Activated gamma-delta T cell (primary cell): ENCODE results near the gene FRMD8.

Source experiments
- DNase-seq: peaks from one replicate; lab custom pipeline; 2025; lab: John Stamatoyannopoulos, UW
- total RNA-seq, 2 donors: gene quantifications; one replicate each; lab custom pipeline; 2026; lab: John Stamatoyannopoulos, UW

The FRMD8 gene, protein sequence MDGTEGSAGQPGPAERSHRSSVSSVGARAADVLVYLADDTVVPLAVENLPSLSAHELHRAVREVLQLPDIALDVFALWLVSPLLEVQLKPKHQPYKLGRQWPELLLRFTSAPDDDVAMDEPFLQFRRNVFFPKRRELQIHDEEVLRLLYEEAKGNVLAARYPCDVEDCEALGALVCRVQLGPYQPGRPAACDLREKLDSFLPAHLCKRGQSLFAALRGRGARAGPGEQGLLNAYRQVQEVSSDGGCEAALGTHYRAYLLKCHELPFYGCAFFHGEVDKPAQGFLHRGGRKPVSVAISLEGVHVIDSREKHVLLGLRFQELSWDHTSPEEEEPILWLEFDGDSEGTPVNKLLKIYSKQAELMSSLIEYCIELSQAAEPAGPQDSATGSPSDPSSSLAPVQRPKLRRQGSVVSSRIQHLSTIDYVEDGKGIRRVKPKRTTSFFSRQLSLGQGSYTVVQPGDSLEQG
- total RNA-seq: 80.8 to 97.4 reads per million in 2 donors

DNA sequence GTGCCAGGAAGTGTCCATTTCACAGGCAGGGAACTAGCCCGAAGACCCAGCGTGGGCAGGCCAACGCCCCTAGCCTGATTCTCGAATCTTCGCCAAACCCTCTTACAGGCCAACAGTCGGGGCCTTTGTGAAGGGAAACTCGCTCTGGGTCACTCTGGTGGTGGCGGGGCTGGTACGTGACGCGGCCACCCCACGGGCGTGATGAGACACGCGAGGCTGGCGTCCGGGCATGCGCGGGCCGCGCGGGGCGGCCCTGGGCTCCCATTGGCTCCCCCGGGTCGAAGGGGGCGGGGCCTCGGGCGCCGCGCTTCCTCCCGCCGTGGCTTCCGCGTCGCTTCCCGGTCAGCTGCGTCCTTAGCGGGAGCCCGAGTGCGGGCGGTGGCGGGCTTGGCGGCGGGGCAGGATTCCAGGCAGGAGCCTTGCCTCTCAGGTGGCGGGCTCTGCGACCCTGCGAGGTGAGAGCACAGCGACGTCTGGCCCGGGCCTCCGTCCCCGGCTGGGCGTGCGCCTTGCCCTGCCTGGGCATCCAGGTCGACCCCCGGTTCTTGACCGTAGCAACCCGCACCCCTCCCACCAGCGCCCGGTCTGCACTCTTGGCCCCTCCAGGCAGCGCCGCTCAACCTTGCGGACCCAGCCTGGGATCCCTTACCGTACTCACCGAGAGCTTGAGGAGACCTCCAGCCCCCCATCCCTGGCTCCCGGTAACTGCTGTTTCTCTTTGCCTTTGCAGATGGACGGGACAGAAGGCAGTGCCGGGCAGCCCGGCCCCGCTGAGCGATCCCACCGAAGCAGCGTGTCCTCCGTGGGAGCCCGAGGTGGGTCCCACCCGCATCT, at the start of gene FRMD8:
TSS of gene FRMD8 (plus strand) at position 331 of the 834 bp plus-strand sequence. CDS start at position 731, 400 bp downstream.
- peak; percentile 90 for DNase-seq

DNA sequence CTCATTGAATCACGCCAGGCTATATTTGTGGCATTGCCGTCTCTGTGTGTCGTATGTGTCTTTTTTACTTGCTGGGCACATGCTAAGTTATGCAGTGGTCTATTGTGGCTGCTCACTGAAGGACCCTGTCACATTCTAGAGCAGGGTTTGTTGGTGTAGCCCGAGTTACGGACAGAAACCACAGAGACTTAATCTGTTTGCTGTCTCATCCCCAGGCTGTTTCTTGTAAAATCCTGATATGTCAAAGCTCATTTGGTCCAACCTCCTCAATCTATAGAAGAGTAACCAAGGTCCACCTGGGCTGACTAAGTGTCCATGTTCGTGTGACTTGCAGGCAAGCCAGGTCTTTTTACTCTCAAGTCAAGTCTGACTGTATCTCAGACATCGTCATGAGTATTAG, 47.8 kb upstream of the FRMD8 start:
- DNase-seq: no peak

DNA sequence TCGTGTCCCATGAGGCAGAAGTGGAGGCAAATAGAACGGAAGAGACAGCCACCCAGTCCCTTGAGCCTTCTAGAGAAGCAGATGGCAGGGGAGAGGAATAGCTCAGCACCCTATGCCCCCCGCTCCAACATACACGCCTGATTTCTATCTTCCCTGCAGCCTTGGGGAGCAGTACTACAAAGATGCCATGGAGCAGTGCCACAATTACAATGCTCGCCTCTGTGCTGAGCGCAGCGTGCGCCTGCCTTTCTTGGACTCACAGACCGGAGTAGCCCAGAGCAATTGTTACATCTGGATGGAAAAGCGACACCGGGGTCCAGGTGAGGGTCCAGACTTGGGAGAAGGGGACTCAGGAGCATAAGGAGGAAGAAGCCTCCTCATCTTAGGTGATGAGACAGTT, 46.2 kb upstream of the FRMD8 start:
- DNase-seq: no peak

GRCh38 chr11:65341856-65342255, 44.6 kb upstream of the FRMD8 start:
- DNase-seq: no peak

DNA sequence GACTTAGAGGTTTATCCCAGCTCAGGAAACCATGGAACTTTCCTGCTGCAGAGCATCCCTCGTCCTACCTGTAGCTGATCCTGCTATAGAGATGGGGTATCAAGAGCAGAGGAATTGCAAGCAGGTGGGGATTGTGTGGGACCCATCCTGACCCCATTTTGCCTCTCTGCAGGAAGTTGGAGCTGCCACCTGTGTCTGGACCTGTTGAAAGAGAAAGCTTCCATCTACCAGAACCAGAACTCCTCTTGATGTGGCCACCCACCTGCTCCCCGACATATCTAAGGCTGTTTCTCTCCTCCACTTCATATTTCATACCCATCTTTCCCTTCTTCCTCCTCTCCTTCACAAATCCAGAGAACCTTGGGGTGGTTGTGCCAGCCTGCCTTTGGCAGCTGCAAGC, 34.9 kb upstream of the FRMD8 start:
- no peak for DNase-seq

DNA sequence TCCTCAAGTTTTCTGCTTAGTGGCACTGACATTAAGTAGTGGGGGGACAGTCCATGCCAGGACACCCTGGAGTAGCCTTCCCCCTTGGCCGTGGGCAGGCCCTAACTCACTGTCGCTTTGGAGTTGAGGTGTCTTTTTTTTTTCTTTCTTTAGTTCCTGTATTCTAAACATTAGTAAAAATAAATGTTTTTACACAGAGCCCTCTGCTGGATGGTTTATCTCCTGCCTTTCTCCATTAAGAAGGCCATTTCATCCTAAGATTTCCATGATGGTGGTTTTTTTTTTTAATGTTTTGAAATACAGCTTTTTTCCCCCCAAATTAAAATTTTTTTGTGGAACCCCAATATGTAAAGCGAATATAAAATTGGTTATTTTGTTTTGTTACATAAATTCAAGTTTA, 33.7 kb upstream of the FRMD8 start:
- no peak for DNase-seq

GRCh38 chr11:65353376-65353775, 33.1 kb upstream of the FRMD8 start:
- DNase-seq: no peak

GRCh38 chr11:65353900-65354264, 32.6 kb upstream of the FRMD8 start:
- no peak for DNase-seq

- DNase-seq: peak; percentile 93
Measured at GRCh38 chr11:65354265-65355012, 32.0 kb upstream of the FRMD8 start, which contains the start of gene TIGD3. TIGD3 (plus strand) TSS chr11:65354751; CDS start chr11:65355809, 1,058 bp downstream.

DNA sequence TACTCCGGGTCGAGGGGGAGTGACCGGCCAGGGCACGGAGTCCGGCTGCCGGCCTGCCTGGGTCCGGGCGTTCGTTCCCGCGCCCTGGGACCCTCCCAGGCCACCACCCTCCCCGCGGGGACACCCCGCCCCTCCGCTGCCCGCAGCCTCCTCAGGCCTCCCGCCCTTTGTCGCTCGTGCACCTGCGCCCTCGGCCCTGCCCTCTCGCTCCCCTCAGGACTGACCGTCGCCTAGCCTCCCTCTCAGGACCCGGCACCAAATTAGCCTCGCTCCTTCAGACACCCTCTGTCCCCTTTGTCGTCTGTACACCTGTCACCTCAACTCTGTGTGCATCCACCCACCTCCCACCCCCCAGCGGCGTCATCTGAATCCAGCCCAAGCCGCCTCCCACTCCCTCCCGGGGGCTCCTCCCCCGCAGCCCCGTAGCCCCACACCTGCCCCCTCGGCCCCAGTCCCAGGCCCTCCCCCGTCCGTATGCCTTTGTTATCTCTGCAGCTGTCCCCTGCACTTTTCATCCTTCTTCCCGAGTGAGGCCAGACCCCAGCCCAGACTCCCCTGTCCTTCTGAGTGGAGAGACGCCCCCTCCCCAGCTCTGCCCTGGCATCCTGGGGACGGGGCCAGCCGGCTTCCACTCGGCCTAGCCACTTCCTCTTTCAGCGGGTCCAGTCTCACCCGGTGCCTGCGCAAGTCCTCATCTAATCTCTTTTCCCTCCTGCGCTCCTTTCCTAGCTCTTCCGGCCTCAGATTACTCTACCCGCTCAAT, 31.2 kb upstream of the FRMD8 start:
- DNase-seq: peak; percentile 37

- DNase-seq: no peak
Measured at GRCh38 chr11:65355776-65356393, 30.6 kb upstream of the FRMD8 start.

DNA sequence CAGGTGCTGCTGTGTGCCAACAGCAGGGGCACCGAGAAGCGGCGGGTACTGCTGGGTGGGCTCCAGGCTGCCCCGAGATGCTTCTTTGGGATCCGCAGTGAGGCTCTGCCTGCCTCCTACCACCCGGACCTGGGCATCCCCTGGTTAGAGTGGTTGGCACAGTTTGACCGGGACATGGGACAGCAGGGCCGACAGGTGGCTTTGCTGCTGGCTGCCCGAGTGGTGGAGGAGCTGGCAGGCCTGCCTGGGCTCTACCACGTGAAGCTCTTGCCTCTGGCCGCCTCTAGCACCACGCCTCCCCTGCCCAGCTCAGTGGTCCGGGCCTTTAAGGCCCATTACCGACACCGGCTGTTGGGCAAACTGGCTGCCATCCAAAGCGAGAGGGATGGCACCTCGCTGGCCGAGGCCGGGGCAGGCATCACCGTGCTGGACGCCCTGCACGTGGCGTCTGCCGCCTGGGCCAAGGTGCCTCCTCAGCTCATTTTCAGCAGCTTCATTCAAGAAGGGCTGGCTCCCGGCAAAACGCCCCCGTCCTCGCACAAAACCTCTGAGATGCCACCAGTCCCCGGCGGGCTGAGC, 30.0 kb upstream of the FRMD8 start:
- no peak for DNase-seq

GRCh38 chr11:65357856-65358356, 28.5 kb upstream of the FRMD8 start:
- no peak for DNase-seq

GRCh38 chr11:65362320-65362931, 24.0 kb upstream of the FRMD8 start:
- no peak for DNase-seq

DNA sequence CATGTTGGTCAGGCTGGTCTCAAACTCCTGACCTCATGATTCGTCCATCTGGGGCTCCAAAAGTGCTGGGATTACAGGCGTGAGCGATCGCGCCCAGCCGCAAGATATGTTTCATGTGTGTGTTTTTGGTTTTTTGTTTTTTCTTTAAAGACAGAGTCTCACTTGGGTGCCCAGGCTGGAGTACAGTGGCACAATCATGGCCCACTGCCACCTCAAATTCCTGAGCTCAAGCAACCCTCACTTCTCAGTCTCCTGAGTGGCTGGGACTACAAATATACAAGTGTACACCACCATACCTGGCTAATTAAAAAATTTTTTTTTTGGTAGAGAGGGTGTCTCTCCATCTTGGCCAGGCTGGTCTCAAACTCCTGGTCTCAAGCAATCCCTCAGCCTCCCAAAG, 23.5 kb upstream of the FRMD8 start:
- no peak for DNase-seq

GRCh38 chr11:65363770-65364169, 22.7 kb upstream of the FRMD8 start:
- no peak for DNase-seq

DNA sequence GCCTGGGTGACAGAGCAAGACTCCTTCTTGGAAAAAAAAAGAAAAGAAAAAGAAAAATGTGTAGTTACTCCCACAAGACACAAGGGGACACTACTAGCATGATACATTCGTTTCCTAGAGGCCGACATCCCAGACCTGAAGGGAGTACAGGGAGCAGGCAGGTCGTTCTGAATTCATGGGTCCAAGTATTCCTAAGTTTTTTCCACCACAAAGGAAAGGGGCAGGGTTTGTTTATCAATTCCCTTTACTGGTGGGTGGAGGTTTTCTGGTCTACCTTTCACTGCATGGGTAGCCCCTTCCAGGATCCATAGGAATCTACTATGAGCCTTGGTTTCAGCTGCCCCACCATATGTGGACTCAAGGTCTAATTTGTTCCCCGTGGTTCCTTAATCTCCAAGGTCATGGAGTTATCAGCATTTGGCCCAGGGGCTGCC, 20.1 kb upstream of the FRMD8 start:
- no peak for DNase-seq

- no peak for DNase-seq
Measured at GRCh38 chr11:65370659-65371049, 15.8 kb upstream of the FRMD8 start.

DNA sequence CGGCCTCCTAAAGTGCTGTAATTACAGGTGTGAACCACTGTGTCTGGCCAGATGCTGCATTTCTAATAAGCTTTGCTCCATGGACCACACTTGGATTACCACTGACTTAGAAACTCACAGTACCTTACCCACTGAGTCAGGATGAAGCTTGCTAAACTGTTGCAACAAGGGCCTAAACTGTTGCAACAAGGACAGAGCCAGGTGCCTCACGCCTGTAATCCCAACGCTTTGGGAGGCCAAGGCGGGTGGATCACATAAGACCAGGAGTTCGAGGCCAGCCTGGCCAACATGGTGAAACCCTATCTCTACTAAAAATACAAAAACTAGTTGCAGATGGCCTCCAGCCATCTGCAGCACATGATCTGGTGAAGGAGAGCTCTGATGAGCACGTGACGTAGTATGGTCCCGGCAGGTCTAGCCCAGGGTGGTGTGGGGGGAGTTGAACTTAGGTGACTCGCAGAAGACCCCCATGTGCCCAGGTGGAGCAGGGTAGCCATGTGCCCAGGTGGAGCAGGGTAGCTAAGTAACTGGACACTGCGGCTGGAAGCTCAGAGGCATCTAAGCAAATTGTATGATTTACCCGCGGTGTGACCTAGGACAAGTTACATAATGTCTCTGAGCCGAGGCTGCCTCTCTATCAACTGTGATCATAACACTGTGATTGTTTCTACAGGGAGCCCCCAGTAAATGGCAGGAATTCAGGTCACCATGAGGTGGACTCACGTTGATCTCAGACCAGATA, 12.4 kb upstream of the FRMD8 start:
- DNase-seq: no peak
